ENCODE results near the gene DOCK9. TPM values are rescaled to one million over a fixed set of nuclear protein-coding genes. Genes with fewer than 3 reads are reported as not detected.
A peak's percentile ranks its signal among the peaks of the same experiment; 100 is the strongest.

The DOCK9 gene
- total RNA-seq, 4 donors from 2014 or later = 121 to 240 (median 200) TPM

DNA sequence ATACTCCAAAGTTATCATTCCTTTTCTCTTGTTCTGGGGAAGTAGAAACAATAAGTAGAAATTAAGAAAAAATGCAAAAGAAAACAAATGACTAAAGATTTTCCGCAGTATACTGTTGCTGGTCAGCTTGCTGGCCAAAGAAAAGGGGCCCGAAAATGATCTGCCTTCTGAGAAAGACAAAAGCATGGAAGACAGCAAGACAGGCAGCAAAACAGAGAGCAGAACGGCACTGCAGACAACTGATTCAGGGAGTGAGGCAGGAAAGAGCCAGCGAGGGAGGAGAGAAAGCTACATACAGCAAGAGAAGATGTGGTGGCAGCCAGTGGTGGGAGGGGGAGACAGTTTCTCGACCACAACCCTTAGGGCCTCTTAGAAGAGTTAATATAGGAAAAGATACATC is 5.3 kb upstream of the DOCK9 start:
- Histone ChIP-seq H3K27ac (no peak overlapping the region), H3K9me3 (no peaks in the 10 kb centered on the region), H3K27me3 (no peaks in the 10 kb centered on the region), H3K4me3 (no peak overlapping the region), H3K36me3 (no peaks in the 10 kb centered on the region), H3K4me1 (peaks cover 14% of the 10 kb centered on the region)
- DNase-seq (ENCODE audit: low spot score in 2 of 2) = no peak
- WGBS = 86% methylated on average over 5 of the region's 5 CpGs
- TF ChIP-seq POLR2AphosphoS5 (IDR thresholded peaks at IDR 0.05) (no peak), EP300 (IDR thresholded peaks at IDR 0.05) (no peak), POLR2A (IDR thresholded peaks at IDR 0.05) (no peak)
- TF ChIP-seq, protein P1, sequence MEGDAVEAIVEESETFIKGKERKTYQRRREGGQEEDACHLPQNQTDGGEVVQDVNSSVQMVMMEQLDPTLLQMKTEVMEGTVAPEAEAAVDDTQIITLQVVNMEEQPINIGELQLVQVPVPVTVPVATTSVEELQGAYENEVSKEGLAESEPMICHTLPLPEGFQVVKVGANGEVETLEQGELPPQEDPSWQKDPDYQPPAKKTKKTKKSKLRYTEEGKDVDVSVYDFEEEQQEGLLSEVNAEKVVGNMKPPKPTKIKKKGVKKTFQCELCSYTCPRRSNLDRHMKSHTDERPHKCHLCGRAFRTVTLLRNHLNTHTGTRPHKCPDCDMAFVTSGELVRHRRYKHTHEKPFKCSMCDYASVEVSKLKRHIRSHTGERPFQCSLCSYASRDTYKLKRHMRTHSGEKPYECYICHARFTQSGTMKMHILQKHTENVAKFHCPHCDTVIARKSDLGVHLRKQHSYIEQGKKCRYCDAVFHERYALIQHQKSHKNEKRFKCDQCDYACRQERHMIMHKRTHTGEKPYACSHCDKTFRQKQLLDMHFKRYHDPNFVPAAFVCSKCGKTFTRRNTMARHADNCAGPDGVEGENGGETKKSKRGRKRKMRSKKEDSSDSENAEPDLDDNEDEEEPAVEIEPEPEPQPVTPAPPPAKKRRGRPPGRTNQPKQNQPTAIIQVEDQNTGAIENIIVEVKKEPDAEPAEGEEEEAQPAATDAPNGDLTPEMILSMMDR (IDR thresholded peaks at IDR 0.05) = no peak

DNA sequence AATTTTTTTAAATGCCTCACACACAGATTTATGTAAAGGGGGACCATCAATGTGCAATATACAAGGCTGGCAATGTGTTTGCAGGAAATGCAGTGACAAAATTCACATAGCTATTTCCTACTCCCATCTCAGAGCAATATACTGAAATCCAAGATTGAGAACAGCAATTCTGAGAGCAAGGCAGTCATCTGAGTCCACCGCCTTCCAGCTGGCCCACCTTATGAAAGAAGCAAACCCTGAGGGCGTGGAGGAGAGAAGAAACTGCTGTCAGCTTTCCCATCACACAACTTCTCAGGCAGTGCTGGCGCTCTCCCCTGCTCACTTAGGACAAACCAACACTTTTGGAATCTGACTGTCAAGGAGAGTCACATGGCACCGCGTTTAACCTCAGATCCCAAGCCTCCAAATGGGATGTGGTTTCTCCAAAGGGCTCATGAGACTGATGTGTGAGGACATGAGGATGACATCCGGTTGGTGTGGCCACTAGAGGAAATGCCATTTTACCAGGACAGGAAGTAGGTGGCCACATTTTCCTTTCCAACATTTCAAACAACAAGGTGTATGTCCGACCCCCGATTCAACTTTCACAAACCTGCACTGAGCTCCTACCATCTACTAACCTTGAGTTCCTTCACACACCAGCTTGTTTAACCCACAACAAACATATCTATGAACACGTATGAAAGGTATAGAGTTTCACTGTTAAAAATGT is 3.7 kb upstream of the DOCK9 start:
- DNase-seq (ENCODE audit: low spot score in 2 of 2) = no peak
- peaks cover 18% of the 10 kb centered on the region for H3K4me1 ChIP-seq
- no peak overlapping the region for H3K27ac ChIP-seq
- WGBS = 79% methylated on average over 9 of the region's 9 CpGs
- no peaks in the 10 kb centered on the region for H3K36me3 ChIP-seq
- H3K27me3 ChIP-seq = no peaks in the 10 kb centered on the region
- TF ChIP-seq EP300 (IDR thresholded peaks at IDR 0.05) (no peak), POLR2A (IDR thresholded peaks at IDR 0.05) (no peak), POLR2AphosphoS5 (IDR thresholded peaks at IDR 0.05) (no peak)
- TF ChIP-seq, protein P1 (IDR thresholded peaks at IDR 0.05) = no peak
- H3K4me3 ChIP-seq = no peak overlapping the region
- no peaks in the 10 kb centered on the region for H3K9me3 ChIP-seq

DNA sequence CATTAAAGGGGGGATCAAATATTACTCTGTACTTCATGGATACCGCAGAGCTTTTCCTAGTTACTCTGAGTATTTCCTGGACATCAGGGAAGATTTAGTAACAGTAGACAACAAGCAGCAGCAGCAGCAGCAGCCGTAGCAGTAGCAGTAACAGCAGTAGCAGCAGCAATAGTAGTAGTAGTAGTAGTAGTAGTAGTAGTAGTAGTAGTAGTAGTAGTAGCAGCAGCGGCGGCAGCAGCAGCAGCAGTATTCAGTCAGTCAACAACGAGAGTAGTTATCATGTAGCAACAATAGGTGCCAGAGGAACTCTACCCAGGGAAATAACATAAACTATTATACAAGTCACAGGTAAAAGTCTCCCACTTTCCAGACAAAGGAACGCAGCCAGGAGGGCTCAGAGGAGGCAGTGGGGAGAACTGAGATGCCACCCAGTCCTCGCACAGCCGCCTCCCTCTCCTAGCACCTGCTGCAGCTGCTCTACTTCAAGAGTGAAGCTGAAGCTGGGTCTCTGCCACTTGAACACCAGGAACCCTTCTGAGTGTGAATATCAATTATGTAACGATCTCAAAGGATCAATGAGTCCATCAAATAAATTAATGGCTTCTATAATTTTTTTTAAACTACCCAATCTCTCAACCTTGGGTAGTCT is 1.3 kb upstream of the DOCK9 start:
- no peaks in the 10 kb centered on the region for H3K27me3 ChIP-seq
- H3K4me3 ChIP-seq = no peak overlapping the region
- 80% methylated on average over 9 of the region's 9 CpGs for WGBS
- no peaks in the 10 kb centered on the region for H3K36me3 ChIP-seq
- H3K9me3 ChIP-seq = no peaks in the 10 kb centered on the region
- peak overlapping the region; percentile 75 for H3K27ac ChIP-seq
- DNase-seq (ENCODE audit: low spot score in 2 of 2) = no peak
- TF ChIP-seq POLR2A (IDR thresholded peaks at IDR 0.05) = no peak
- TF ChIP-seq POLR2AphosphoS5 (IDR thresholded peaks at IDR 0.05) = no peak
- no peak for TF ChIP-seq EP300 (IDR thresholded peaks at IDR 0.05)
- TF ChIP-seq, protein P1 (IDR thresholded peaks at IDR 0.05) = no peak
- peaks cover 31% of the 10 kb centered on the region for H3K4me1 ChIP-seq

DNA sequence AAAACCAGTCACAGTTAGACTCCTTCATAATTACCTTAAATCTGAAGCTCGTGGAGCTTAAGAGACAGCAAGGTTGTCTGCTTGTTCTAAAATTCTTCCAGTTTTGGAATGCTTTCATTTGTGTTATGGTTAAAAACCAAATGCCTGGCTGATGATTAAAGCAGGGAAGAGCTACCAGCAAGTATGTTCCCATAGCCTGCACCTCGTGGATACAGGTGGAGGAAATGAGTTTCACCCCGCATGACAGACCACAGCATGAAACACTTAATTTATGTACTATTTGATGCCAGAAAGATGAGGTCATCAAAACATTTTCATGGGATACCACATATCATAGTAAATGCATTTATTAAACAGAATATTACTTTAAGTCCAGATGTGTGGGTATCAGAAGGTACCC is 416 bp upstream of the DOCK9 start:
- H3K36me3 ChIP-seq = no peaks in the 10 kb centered on the region
- H3K4me1 ChIP-seq = peaks cover 37% of the 10 kb centered on the region
- no peak for DNase-seq (ENCODE audit: low spot score in 2 of 2)
- no peaks in the 10 kb centered on the region for H3K9me3 ChIP-seq
- H3K27ac ChIP-seq = peak overlapping the region; percentile 75
- H3K27me3 ChIP-seq = no peaks in the 10 kb centered on the region
- TF ChIP-seq EP300 (IDR thresholded peaks at IDR 0.05) = no peak
- TF ChIP-seq, protein P1 (IDR thresholded peaks at IDR 0.05) = no peak
- TF ChIP-seq POLR2A (IDR thresholded peaks at IDR 0.05) = no peak
- no peak for TF ChIP-seq POLR2AphosphoS5 (IDR thresholded peaks at IDR 0.05)
- WGBS = 12% methylated on average over 3 of the region's 3 CpGs
- H3K4me3 ChIP-seq = peak overlapping the region; percentile 49

DNA sequence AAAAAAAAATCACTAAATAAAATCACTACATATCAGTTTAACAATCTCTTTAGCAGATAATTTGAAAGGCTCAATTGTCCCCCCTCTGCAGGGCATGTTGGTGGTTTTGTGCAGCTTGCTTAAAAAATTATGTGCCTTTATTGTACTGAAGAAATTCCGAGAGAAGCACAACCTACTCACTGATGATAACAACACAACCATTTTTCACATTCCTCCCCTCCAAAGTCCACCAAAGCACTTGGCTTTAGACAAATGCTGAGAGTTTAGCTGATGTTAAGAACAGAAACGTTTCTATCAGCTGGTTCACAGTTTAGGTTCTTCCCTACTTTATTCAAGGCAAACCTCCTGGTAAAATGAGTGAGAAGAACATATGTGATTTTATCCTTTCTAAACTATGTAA is 923 bp downstream of the DOCK9 start:
- Histone ChIP-seq H3K27ac (peak overlapping the region; percentile 75), H3K36me3 (no peaks in the 10 kb centered on the region), H3K4me1 (peaks cover 50% of the 10 kb centered on the region), H3K4me3 (peak overlapping the region; percentile 49), H3K9me3 (no peaks in the 10 kb centered on the region), H3K27me3 (no peaks in the 10 kb centered on the region)
- WGBS = 19% methylated on average over 2 of the region's 2 CpGs
- TF ChIP-seq POLR2A (IDR thresholded peaks at IDR 0.05) = no peak
- no peak for TF ChIP-seq EP300 (IDR thresholded peaks at IDR 0.05)
- TF ChIP-seq POLR2AphosphoS5 (IDR thresholded peaks at IDR 0.05) = no peak
- TF ChIP-seq, protein P1 (IDR thresholded peaks at IDR 0.05) = no peak
- DNase-seq (ENCODE audit: low spot score in 2 of 2) = no peak

Measured in suprapubic skin (tissue), 4 donors.